ENCODE results near the gene ADAMTS17.

ADAMTS17 gene

GRCh38 chr15:100050877-100051786 is 290.6 kb downstream of the ADAMTS17 start:
- DNase-seq (ENCODE audit: insufficient read length) = no peak
- no peak for FAIRE-seq
- no peak for TF ChIP-seq TAF1 (IDR thresholded peaks at IDR 0.05; ENCODE audit: borderline replicate concordance, low read depth, low read length)
- TF ChIP-seq POLR2AphosphoS5 (IDR thresholded peaks at IDR 0.05; ENCODE audit: low read depth, low read length) = no peak

GRCh38 chr15:100049936-100050876 is 291.6 kb downstream of the ADAMTS17 start:
- FAIRE-seq (no peak), DNase-seq (ENCODE audit: insufficient read length) (no peak)
- TF ChIP-seq TAF1 (IDR thresholded peaks at IDR 0.05; ENCODE audit: borderline replicate concordance, low read depth, low read length) (no peak), POLR2A (IDR thresholded peaks at IDR 0.05; ENCODE audit: low read depth, low read length) (no peak), POLR2AphosphoS5 (IDR thresholded peaks at IDR 0.05; ENCODE audit: low read depth, low read length) (no peak)

- DNase-seq (ENCODE audit: insufficient read length) (no peak), FAIRE-seq (no peak)
- TF ChIP-seq POLR2A (IDR thresholded peaks at IDR 0.05; ENCODE audit: low read depth, low read length) = no peak
- TF ChIP-seq POLR2AphosphoS5 (IDR thresholded peaks at IDR 0.05; ENCODE audit: low read depth, low read length) = no peak
- TF ChIP-seq TAF1 (IDR thresholded peaks at IDR 0.05; ENCODE audit: borderline replicate concordance, low read depth, low read length) = no peak
Measured at GRCh38 chr15:100049483-100049882, 292.3 kb downstream of the ADAMTS17 start.

GRCh38 chr15:100048736-100049135 is 293.0 kb downstream of the ADAMTS17 start:
- TF ChIP-seq POLR2A (IDR thresholded peaks at IDR 0.05; ENCODE audit: low read depth, low read length) (no peak), TAF1 (IDR thresholded peaks at IDR 0.05; ENCODE audit: borderline replicate concordance, low read depth, low read length) (no peak), POLR2AphosphoS5 (IDR thresholded peaks at IDR 0.05; ENCODE audit: low read depth, low read length) (no peak)
- FAIRE-seq = no peak

GRCh38 chr15:100043692-100044091 is 298.1 kb downstream of the ADAMTS17 start:
- FAIRE-seq = no peak
- no peak for TF ChIP-seq POLR2A (IDR thresholded peaks at IDR 0.05; ENCODE audit: low read depth, low read length)
- no peak for TF ChIP-seq POLR2AphosphoS5 (IDR thresholded peaks at IDR 0.05; ENCODE audit: low read depth, low read length)
- no peak for TF ChIP-seq TAF1 (IDR thresholded peaks at IDR 0.05; ENCODE audit: borderline replicate concordance, low read depth, low read length)
- no peak for DNase-seq (ENCODE audit: insufficient read length)

More at GRCh38 chr15:100048736-100049135, 293.0 kb downstream of the ADAMTS17 start:
- no peak for DNase-seq (ENCODE audit: insufficient read length)

GRCh38 chr15:100043068-100043641 is 298.6 kb downstream of the ADAMTS17 start:
- FAIRE-seq (no peak), DNase-seq (ENCODE audit: insufficient read length) (no peak)
- TF ChIP-seq POLR2AphosphoS5 (IDR thresholded peaks at IDR 0.05; ENCODE audit: low read depth, low read length) (no peak), POLR2A (IDR thresholded peaks at IDR 0.05; ENCODE audit: low read depth, low read length) (no peak), TAF1 (IDR thresholded peaks at IDR 0.05; ENCODE audit: borderline replicate concordance, low read depth, low read length) (no peak)

- DNase-seq (ENCODE audit: insufficient read length) = no peak
- no peak for TF ChIP-seq POLR2AphosphoS5 (IDR thresholded peaks at IDR 0.05; ENCODE audit: low read depth, low read length)
- no peak for TF ChIP-seq TAF1 (IDR thresholded peaks at IDR 0.05; ENCODE audit: borderline replicate concordance, low read depth, low read length)
- TF ChIP-seq POLR2A (IDR thresholded peaks at IDR 0.05; ENCODE audit: low read depth, low read length) = no peak
- FAIRE-seq = no peak
Measured at GRCh38 chr15:100042558-100042957, 299.2 kb downstream of the ADAMTS17 start.

- TF ChIP-seq POLR2AphosphoS5 (IDR thresholded peaks at IDR 0.05; ENCODE audit: low read depth, low read length) = no peak
- TF ChIP-seq POLR2A (IDR thresholded peaks at IDR 0.05; ENCODE audit: low read depth, low read length) = no peak
- TF ChIP-seq TAF1 (IDR thresholded peaks at IDR 0.05; ENCODE audit: borderline replicate concordance, low read depth, low read length) = no peak
- DNase-seq (ENCODE audit: insufficient read length) (no peak), FAIRE-seq (no peak)
Measured at GRCh38 chr15:100041127-100041828, 300.5 kb downstream of the ADAMTS17 start.

GRCh38 chr15:100039994-100040393 is 301.8 kb downstream of the ADAMTS17 start:
- DNase-seq (ENCODE audit: insufficient read length) (no peak), FAIRE-seq (no peak)
- TF ChIP-seq POLR2AphosphoS5 (IDR thresholded peaks at IDR 0.05; ENCODE audit: low read depth, low read length) (no peak), POLR2A (IDR thresholded peaks at IDR 0.05; ENCODE audit: low read depth, low read length) (no peak), TAF1 (IDR thresholded peaks at IDR 0.05; ENCODE audit: borderline replicate concordance, low read depth, low read length) (no peak)

GRCh38 chr15:100038736-100039135 is 303.0 kb downstream of the ADAMTS17 start:
- DNase-seq (ENCODE audit: insufficient read length) = no peak
- FAIRE-seq = no peak
- TF ChIP-seq POLR2AphosphoS5 (IDR thresholded peaks at IDR 0.05; ENCODE audit: low read depth, low read length) (no peak), TAF1 (IDR thresholded peaks at IDR 0.05; ENCODE audit: borderline replicate concordance, low read depth, low read length) (no peak), POLR2A (IDR thresholded peaks at IDR 0.05; ENCODE audit: low read depth, low read length) (no peak)
